SK-N-SH (cell line): ENCODE data around the gene ATP11A. TPM values are rescaled to one million over a fixed set of nuclear protein-coding genes. Genes with fewer than 3 reads are reported as not detected.

Source experiments
- CTCF ChIA-PET: fragments of 300-600, 350-600 bp; formaldehyde crosslinking; extraction: SDS; loops from one replicate; lab custom pipeline; 2021; lab: Yijun Ruan, JAX
- POLR2A ChIA-PET: fragments of 350-600 bp; sonication (Branson Sonifier 250); formaldehyde crosslinking; extraction: SDS; loops from one replicate; lab custom pipeline; 2020; ENCODE audit warnings: antibody characterized with exemption, inconsistent platforms; lab: Yijun Ruan, JAX
- DNase-seq: peaks from one replicate; pipeline ENCODE4 v3.0.0; 2012
- H2AFZ ChIP-seq: fragments of 200-600 bp; sonication (generic); 2 replicates; pipeline ENCODE4 v1.8.1; 2016; ENCODE audit warnings: antibody characterized with exemption, mild to moderate bottlenecking, low read depth
- H3F3A ChIP-seq: fragments of 200-600 bp; sonication (generic); replicated peaks from 2 replicates; pipeline ENCODE3; 2016; ENCODE audit warnings: antibody characterized with exemption, mild to moderate bottlenecking; ENCODE audit not compliant: insufficient read depth
- H3K27ac ChIP-seq, 2 experiments: fragments of 200-500 bp in 1 of 2; fragments of 200-600 bp in 1 of 2; sonication (Bioruptor generic) in 1 of 2; sonication (generic), shearing (Covaris generic) in 1 of 2; 2 replicates each; pipeline versions ENCODE4 v1.5.1 to v1.6.1; 2014 to 2016; ENCODE audit warnings: low read depth in 2 of 2, inconsistent platforms in 1 of 2, low read length in 1 of 2, mild to moderate bottlenecking in 1 of 2, mixed read lengths in 1 of 2
- H3K27me3 ChIP-seq: fragments of 200-600 bp; sonication (generic), shearing (Covaris generic); 2 replicates; pipeline ENCODE4 v1.6.1; 2016; ENCODE audit warnings: mixed run types; ENCODE audit not compliant: insufficient read depth
- H3K36me3 ChIP-seq, 2 experiments: fragments of 200-500 bp in 1 of 2; fragments of 200-600 bp in 1 of 2; sonication (Bioruptor generic) in 1 of 2; sonication (generic) in 1 of 2; replicated peaks in 1 of 2; 2 replicates each; pipeline versions ENCODE3 to v1.5.1; 2014 to 2016; ENCODE audit warnings: low read length in 1 of 2, mild to moderate bottlenecking in 1 of 2; ENCODE audit not compliant: insufficient read depth in 2 of 2, control insufficient read depth in 1 of 2
- H3K4me1 ChIP-seq, 2 experiments: fragments of 200-500 bp in 1 of 2; fragments of 200-600 bp in 1 of 2; sonication (Bioruptor generic) in 1 of 2; sonication (generic), shearing (Covaris generic) in 1 of 2; 2 replicates each; pipeline versions ENCODE4 v1.5.1 to v1.6.1; 2014 to 2016; ENCODE audit warnings: low read depth in 1 of 2, low read length in 1 of 2, mixed run types in 1 of 2; ENCODE audit not compliant: insufficient read depth in 2 of 2, control insufficient read depth in 1 of 2
- H3K4me2 ChIP-seq: fragments of 200-600 bp; sonication (generic), shearing (Covaris generic); 2 replicates; pipeline ENCODE4 v1.6.1; 2017; ENCODE audit warnings: mixed run types
- H3K4me3 ChIP-seq, 2 experiments: fragments of 200-500 bp in 1 of 2; fragments of 200-600 bp in 1 of 2; sonication (Bioruptor generic) in 1 of 2; sonication (generic), shearing (Covaris generic) in 1 of 2; 2 replicates each; pipeline versions ENCODE4 v1.5.1 to v1.8.1; 2014 to 2016; ENCODE audit warnings: low read depth in 2 of 2, inconsistent platforms in 1 of 2, low read length in 1 of 2, mild to moderate bottlenecking in 1 of 2, mixed read lengths in 1 of 2, moderate library complexity in 1 of 2
- H3K79me2 ChIP-seq: fragments of 200-600 bp; sonication (generic); 2 replicates; pipeline ENCODE4 v1.8.1; 2017; ENCODE audit warnings: mild to moderate bottlenecking; ENCODE audit not compliant: insufficient read depth
- H3K9ac ChIP-seq: fragments of 200-600 bp; sonication (generic); 2 replicates; pipeline ENCODE4 v1.6.1; 2017; ENCODE audit warnings: mixed run types
- H3K9me2 ChIP-seq: fragments of 200-600 bp; sonication (generic); 2 replicates; pipeline ENCODE4 v1.6.1; 2017; ENCODE audit warnings: mixed run types
- H3K9me3 ChIP-seq: fragments of 200-600 bp; sonication (generic); 2 replicates; pipeline ENCODE4 v1.6.1; 2017; ENCODE audit warnings: mixed run types, mild to moderate bottlenecking, moderate library complexity
- H4K20me1 ChIP-seq: fragments of 200-600 bp; sonication (generic); 2 replicates; pipeline ENCODE4 v1.6.1; 2017; ENCODE audit warnings: mild to moderate bottlenecking, mixed run types; ENCODE audit not compliant: insufficient read depth
- ELF1 ChIP-seq: IDR thresholded peaks from 2 replicates; pipeline ENCODE4 v1.4.0; 2012
- EP300 ChIP-seq, 2 experiments: IDR thresholded peaks; 2 replicates each; pipeline versions ENCODE4 v1.4.0 to v1.6.1; 2012; ENCODE audit warnings: borderline replicate concordance in 1 of 2, low read depth in 1 of 2, low read length in 1 of 2
- EZH2phosphoT487 ChIP-seq: fragments of 200-600 bp; sonication (generic); IDR thresholded peaks from 2 replicates; pipeline ENCODE4 v1.6.1; 2017; ENCODE audit warnings: low read depth, mixed run types, mild to moderate bottlenecking, antibody characterized with exemption, moderate library complexity, borderline replicate concordance
- FOXJ3 ChIP-seq: sonication (generic); formaldehyde crosslinking; IDR thresholded peaks from 2 replicates; pipeline ENCODE4 v1.5.1; 2020; ENCODE audit warnings: mild to moderate bottlenecking, missing genetic modification reagents
- IRF3 ChIP-seq: fragments of 150-350 bp; IDR thresholded peaks from 2 replicates; pipeline ENCODE4 v1.6.1; 2016; ENCODE audit warnings: mild to moderate bottlenecking, low read depth, low read length
- JUND ChIP-seq: IDR thresholded peaks from 2 replicates; pipeline ENCODE4 v1.4.0; 2012
- RAD21 ChIP-seq: IDR thresholded peaks from 2 replicates; pipeline ENCODE4 v1.6.1; 2012; ENCODE audit warnings: mild to moderate bottlenecking, low read length
- REST ChIP-seq: IDR thresholded peaks from 2 replicates; pipeline ENCODE4 v1.6.1; 2012; ENCODE audit warnings: mild to moderate bottlenecking, low read depth, low read length, moderate library complexity
- TAF1 ChIP-seq: IDR thresholded peaks from 2 replicates; pipeline ENCODE4 v1.6.1; 2012; ENCODE audit warnings: low read depth, mild to moderate bottlenecking, low read length, moderate library complexity, borderline replicate concordance
- TEAD4 ChIP-seq: IDR thresholded peaks from 2 replicates; pipeline ENCODE4 v1.4.0; 2012; ENCODE audit warnings: mild to moderate bottlenecking, borderline replicate concordance; ENCODE audit not compliant: insufficient read depth
- USF1 ChIP-seq: IDR thresholded peaks from 2 replicates; pipeline ENCODE4 v1.4.0; 2012; ENCODE audit warnings: low read depth, borderline replicate concordance
- WGBS: methylation state at CpG from one replicate; pipeline ENCODE4 v1.1.6; 2017; ENCODE audit warnings: low lambda C conversion rate; 5-methylcytosine and 5-hydroxymethylcytosine counted together
- polyA plus RNA-seq, 3 experiments: library from polyadenylated mRNA; depleted of rRNA; stranded (reverse); fragments of >200 nt; gene quantifications; 2 replicates each; pipeline ENCODE4 v1.2.3, GENCODE V29; 2012

The ATP11A gene
- polyA plus RNA-seq, 1 of the 3 experiments (the other 2 are of a cell fraction), result 4.1 TPM

- Histone ChIP-seq H3K9me2 (no peaks in the 10 kb centered on the region), H3K4me1 (no peaks in the 10 kb centered on the region; a peak in 1 of 4 replicates), H3K4me3 (no peak overlapping the region), H3K36me3 (peaks cover 11 to 13% of the 10 kb centered on the region in 2 experiments), H3K27me3 (no peaks in the 10 kb centered on the region), H3K9ac (no peak overlapping the region), H4K20me1 (no peaks in the 10 kb centered on the region), H3F3A (no peaks in the 10 kb centered on the region), H3K79me2 (no peaks in the 10 kb centered on the region), H3K4me2 (no peak overlapping the region), H3K27ac (no peak overlapping the region), H3K9me3 (no peaks in the 10 kb centered on the region), H2AFZ (no peak overlapping the region)
- ChIA-PET CTCF (no interaction called here), POLR2A (no interaction called here)
- no peak for DNase-seq
- TF ChIP-seq RAD21, result no peak
- no peak for TF ChIP-seq TEAD4
- TF ChIP-seq IRF3, result no peak
- no peak for TF ChIP-seq REST
- TF ChIP-seq FOXJ3, result no peak
- TF ChIP-seq JUND, result no peak
- TF ChIP-seq USF1, result no peak
- 97% methylated on average over 23 of the region's 23 CpGs for WGBS
Measured at GRCh38 chr13:112844411-112844810, 154.6 kb downstream of the ATP11A start.

- 92% methylated on average over 9 of the region's 10 CpGs for WGBS
Measured at GRCh38 chr13:112844879-112845278, 155.0 kb downstream of the ATP11A start.

More at GRCh38 chr13:112844879-112845278, 155.0 kb downstream of the ATP11A start:
- DNase-seq, result no peak
- CTCF ChIA-PET, result no interaction called here
- no peaks in the 10 kb centered on the region for H3K27me3 ChIP-seq
- H3K9me3 ChIP-seq, result no peaks in the 10 kb centered on the region
- H3K4me3 ChIP-seq, result no peak overlapping the region
- no peaks in the 10 kb centered on the region for H3K9me2 ChIP-seq
- H3K4me2 ChIP-seq, result no peak overlapping the region
- H3F3A ChIP-seq, result no peaks in the 10 kb centered on the region
- POLR2A ChIA-PET, result no interaction called here
- H2AFZ ChIP-seq, result no peak overlapping the region
- no peaks in the 10 kb centered on the region for H4K20me1 ChIP-seq
- H3K4me1 ChIP-seq, result peaks cover 0 to 3% of the 10 kb centered on the region in 2 experiments; a peak in 2 of 4 replicates
- no peak overlapping the region for H3K27ac ChIP-seq
- H3K79me2 ChIP-seq, result no peaks in the 10 kb centered on the region
- no peak overlapping the region for H3K9ac ChIP-seq
- H3K36me3 ChIP-seq, result peaks cover 11% of the 10 kb centered on the region in 2 experiments
- no peak for TF ChIP-seq ELF1
- no peak for TF ChIP-seq EP300 (IDR thresholded peaks at IDR 0.05; ENCODE audit: borderline replicate concordance in 1 of 2, low read depth in 1 of 2, low read length in 1 of 2)
- TF ChIP-seq JUND, result no peak
- no peak for TF ChIP-seq TAF1
- TF ChIP-seq REST, result no peak
- no peak for TF ChIP-seq EZH2phosphoT487
